ENCODE measurements around the gene FAM193A. TPM values are rescaled to one million over a fixed set of nuclear protein-coding genes. Genes with fewer than 3 reads are reported as not detected.
"Not testable (repeated sequence)": the region's sequence is repeated elsewhere in the genome, so short reads cannot be mapped to it uniquely, and the experiment has no call there.

FAM193A gene
- total RNA-seq, 1 donor from 2014 or later = 31.4 TPM

- intact Hi-C loops (cut with DNase I) = loop anchor here (5.0 kb wide), 1 partner anchor 275 kb away; the partner anchor contains the start of gene MXD4
- H3K27me3 ChIP-seq = no peaks in the 10 kb centered on the region
- no peaks in the 10 kb centered on the region for H3K36me3 ChIP-seq
- TF ChIP-seq POLR2AphosphoS5 (IDR thresholded peaks at IDR 0.05; ENCODE audit: insufficient read depth in 1 of 2, low read depth in 1 of 2) (no peak), POLR2A (IDR thresholded peaks at IDR 0.05) (no peak), CTCF (IDR thresholded peaks at IDR 0.05) (no peak)
- peak overlapping the region; percentile 92 for H3K27ac ChIP-seq
- peaks cover 53% of the 10 kb centered on the region for H3K4me1 ChIP-seq
- DNase-seq (ENCODE audit: extremely low spot score in 2 of 2) = no peak
- no peaks in the 10 kb centered on the region for H3K9me3 ChIP-seq
- peak overlapping the region; percentile 83 to 91 for H3K4me3 ChIP-seq
These were observed 774 bp downstream of the FAM193A start for GRCh38 chr4:2537011-2537830.

- H3K27ac ChIP-seq; DNase-seq (ENCODE audit: extremely low spot score in 2 of 2); H3K27me3 ChIP-seq; H3K9me3 ChIP-seq; H3K36me3 ChIP-seq; H3K4me3 ChIP-seq; intact Hi-C loops (cut with DNase I): not testable (repeated sequence)
- H3K4me1 ChIP-seq = peaks cover 50% of the 10 kb centered on the region
These were observed 7.2 kb downstream of the FAM193A start for GRCh38 chr4:2543580-2544191.

- H3K36me3 ChIP-seq = no peaks in the 10 kb centered on the region
- no peak for DNase-seq (ENCODE audit: extremely low spot score in 2 of 2)
- intact Hi-C loops (cut with DNase I) = no loop called here
- peaks cover 33% of the 10 kb centered on the region for H3K4me1 ChIP-seq
- H3K27me3 ChIP-seq = no peaks in the 10 kb centered on the region
- H3K4me3 ChIP-seq = no peak overlapping the region
- no peak overlapping the region for H3K27ac ChIP-seq
- no peaks in the 10 kb centered on the region for H3K9me3 ChIP-seq
- TF ChIP-seq POLR2AphosphoS5 (IDR thresholded peaks at IDR 0.05; ENCODE audit: insufficient read depth in 1 of 2, low read depth in 1 of 2) (no peak), CTCF (IDR thresholded peaks at IDR 0.05) (no peak), POLR2A (IDR thresholded peaks at IDR 0.05) (no peak)
These were observed 9.0 kb downstream of the FAM193A start for GRCh38 chr4:2545321-2546013.

- H3K27me3 ChIP-seq = no peaks in the 10 kb centered on the region
- peaks cover 28% of the 10 kb centered on the region for H3K4me1 ChIP-seq
- intact Hi-C loops (cut with DNase I) = no loop called here
- TF ChIP-seq CTCF (IDR thresholded peaks at IDR 0.05) = no peak
- no peak for TF ChIP-seq POLR2AphosphoS5 (IDR thresholded peaks at IDR 0.05; ENCODE audit: insufficient read depth in 1 of 2, low read depth in 1 of 2)
- TF ChIP-seq POLR2A (IDR thresholded peaks at IDR 0.05) = no peak
- DNase-seq (ENCODE audit: extremely low spot score in 2 of 2) = no peak
- H3K27ac ChIP-seq = no peak overlapping the region
- H3K36me3 ChIP-seq = no peaks in the 10 kb centered on the region
- no peak overlapping the region for H3K4me3 ChIP-seq
- H3K9me3 ChIP-seq = no peaks in the 10 kb centered on the region
These were observed 9.9 kb downstream of the FAM193A start for GRCh38 chr4:2546286-2546823.

GRCh38 chr4:2546961-2547691, 10.7 kb downstream of the FAM193A start:
- H3K9me3 ChIP-seq; H3K4me3 ChIP-seq; H3K36me3 ChIP-seq; H3K27ac ChIP-seq; H3K27me3 ChIP-seq; intact Hi-C loops (cut with DNase I): not testable (repeated sequence)
- peaks cover 22% of the 10 kb centered on the region for H3K4me1 ChIP-seq
- peak in 1 of 2 donors; percentile 4 for DNase-seq (ENCODE audit: extremely low spot score in 2 of 2)
